ENCODE results near the gene ASAP3. TPM values are rescaled to one million over a fixed set of nuclear protein-coding genes. Genes with fewer than 3 reads are reported as not detected.

ASAP3 gene
- total and polyA plus RNA-seq, 2 experiments from 2014 or later, result 28.0 to 98.2 TPM

DNA sequence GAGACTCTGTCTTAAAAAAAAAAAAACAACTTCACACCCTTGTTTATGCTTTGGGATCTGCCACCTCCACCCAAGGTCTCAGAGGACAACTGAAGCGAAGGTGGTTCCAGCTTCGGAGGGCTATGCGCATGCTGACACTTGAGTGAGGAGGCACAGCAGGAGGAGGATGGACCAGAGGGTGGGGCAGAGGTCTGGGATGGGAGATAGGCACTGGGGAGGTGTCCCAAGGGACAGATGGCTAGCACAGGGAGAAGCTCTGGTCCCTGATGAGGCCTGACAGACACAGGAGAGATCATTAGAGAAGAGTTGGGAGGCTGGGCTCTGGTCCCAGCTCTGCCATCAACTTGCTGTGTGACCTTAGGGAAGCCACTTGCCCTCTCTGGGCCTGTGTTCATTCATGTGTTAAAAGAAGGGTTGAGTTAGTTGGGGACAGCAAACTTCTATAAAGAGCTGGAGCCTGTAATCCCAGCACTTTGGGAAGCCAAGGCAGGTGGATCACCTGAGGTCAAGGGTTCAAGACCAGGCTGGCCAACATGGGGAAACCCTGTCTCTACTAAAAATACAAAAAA lies 30.2 kb upstream of the ASAP3 start (continued):
- TF ChIP-seq ZNF462 (CRISPR knock-in tag; IDR thresholded peaks at IDR 0.05), result no peak

DNA sequence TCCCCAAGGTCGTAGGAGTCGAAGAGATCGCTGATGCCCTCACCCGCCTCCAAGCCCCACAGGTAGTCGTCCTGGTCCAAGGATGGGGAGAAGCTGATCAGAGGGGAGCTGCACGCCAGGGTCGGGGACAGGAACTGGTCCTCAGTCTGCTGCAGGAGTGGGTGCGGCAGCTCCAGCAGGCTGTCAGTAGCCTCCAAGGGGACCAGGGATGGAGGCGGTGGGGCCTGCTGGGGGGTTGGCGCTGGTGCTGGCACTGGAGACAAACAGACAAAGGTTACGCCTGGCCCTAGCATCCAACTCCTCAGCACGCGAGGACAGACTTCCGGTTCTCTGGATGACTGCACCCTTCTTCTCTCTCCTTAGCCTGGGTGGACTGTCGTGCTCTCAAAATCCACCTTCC lies 25.9 kb upstream of the ASAP3 start:
- Histone ChIP-seq H3K36me3 (ENCODE audit: insufficient read depth) (no peaks in the 10 kb centered on the region; the same call in 1 of the 2 replicates), H3K27me3 (ENCODE audit: insufficient read depth) (no peaks in the 10 kb centered on the region), H3K4me1 (ENCODE audit: insufficient read depth) (peaks cover 2% of the 10 kb centered on the region), H3K9me2 (ENCODE audit: insufficient read depth) (no peaks in the 10 kb centered on the region), H3K4me3 (no peak overlapping the region), H3K27ac (ENCODE audit: low read depth) (no peak overlapping the region), H3K79me2 (replicated peaks; ENCODE audit: insufficient read depth) (no peaks in the 10 kb centered on the region), H2AFZ (no peak overlapping the region), H3F3A (replicated peaks; ENCODE audit: low read depth) (no peaks in the 10 kb centered on the region), H3K4me2 (no peak overlapping the region), H4K20me1 (replicated peaks; ENCODE audit: insufficient read depth) (no peaks in the 10 kb centered on the region; the same call in none of the 2 replicates)
- H3K36me3 Mint-ChIP-seq (ENCODE audit: low read depth), result peaks cover 13% of the 10 kb centered on the region
- peaks cover 2% of the 10 kb centered on the region; the same call in 1 of the 3 replicates for H3K4me1 Mint-ChIP-seq
- no peak overlapping the region for H3K4me3 Mint-ChIP-seq
- no peak for ATAC-seq
- no peak overlapping the region for H3K27ac Mint-ChIP-seq
- TF ChIP-seq NANOG (IDR thresholded peaks at IDR 0.05; ENCODE audit: borderline replicate concordance) (no peak), JUNB (IDR thresholded peaks at IDR 0.05; ENCODE audit: unreplicated experiment) (no peak), REST (IDR thresholded peaks at IDR 0.05; ENCODE audit: unreplicated experiment) (no peak), ZNF114 (CRISPR knock-in tag; IDR thresholded peaks at IDR 0.05) (no peak), ZNF462 (CRISPR knock-in tag; IDR thresholded peaks at IDR 0.05) (no peak), POLR2AphosphoS5 (IDR thresholded peaks at IDR 0.05; ENCODE audit: low read depth) (no peak)
- no peaks in the 10 kb centered on the region for H3K9me3 Mint-ChIP-seq
- no peak for DNase-seq (ENCODE audit: low spot score)
- H3K27me3 Mint-ChIP-seq (ENCODE audit: insufficient read depth, low read depth, poor library complexity), result peaks cover 6% of the 10 kb centered on the region
